ENCODE measurements around the gene EIF3A. TPM values are rescaled to one million over a fixed set of nuclear protein-coding genes. Genes with fewer than 3 reads are reported as not detected.

The EIF3A gene
- polyA plus RNA-seq, 1 experiment, result 55.7 TPM

DNA sequence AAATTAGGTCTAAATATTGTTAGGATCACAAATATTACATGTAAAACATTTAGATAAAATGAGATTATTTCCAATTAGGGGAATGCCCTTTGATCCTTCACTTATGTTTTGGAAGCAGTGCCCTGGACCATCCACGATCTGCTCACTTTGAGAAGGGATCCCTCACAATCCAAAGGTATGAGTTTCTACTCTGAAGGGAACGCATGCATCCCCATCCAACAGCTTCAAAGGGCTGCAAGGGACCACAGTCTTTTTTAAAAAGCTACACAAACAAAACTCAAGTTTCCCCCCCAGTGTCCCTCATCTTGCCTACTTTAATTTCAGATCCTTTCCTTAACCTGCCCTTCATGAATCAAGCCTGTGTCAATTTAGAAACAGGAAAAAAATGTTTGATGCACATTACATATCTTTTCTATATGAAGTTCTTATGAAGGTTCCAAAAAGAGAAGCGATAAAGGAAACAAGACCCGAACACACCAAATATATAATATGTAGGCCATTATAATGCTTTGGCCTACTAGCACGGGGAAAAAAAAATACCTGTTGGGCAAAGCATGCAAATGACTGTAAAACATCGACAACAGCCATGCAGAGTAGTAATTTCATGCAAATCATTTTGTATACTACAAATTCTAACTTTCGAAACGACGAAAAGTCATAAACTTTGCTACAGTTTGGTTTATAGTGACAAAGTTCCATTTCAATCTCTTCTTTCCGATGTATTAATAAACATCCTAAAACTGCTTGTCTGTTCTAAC lies 2.0 kb downstream of the EIF3A start:
- H3K27me3 ChIP-seq (ENCODE audit: control insufficient read depth, insufficient read depth, low read length), result no peaks in the 10 kb centered on the region
- no peak for DNase-seq (ENCODE audit: low read depth, low spot score)
- POLR2A ChIA-PET, result interaction anchor here (0.7 kb wide), 1 partner anchor 406 kb away, joined by 3 read pairs; no protein-coding TSS in a partner anchor
- TF ChIP-seq, protein P1, sequence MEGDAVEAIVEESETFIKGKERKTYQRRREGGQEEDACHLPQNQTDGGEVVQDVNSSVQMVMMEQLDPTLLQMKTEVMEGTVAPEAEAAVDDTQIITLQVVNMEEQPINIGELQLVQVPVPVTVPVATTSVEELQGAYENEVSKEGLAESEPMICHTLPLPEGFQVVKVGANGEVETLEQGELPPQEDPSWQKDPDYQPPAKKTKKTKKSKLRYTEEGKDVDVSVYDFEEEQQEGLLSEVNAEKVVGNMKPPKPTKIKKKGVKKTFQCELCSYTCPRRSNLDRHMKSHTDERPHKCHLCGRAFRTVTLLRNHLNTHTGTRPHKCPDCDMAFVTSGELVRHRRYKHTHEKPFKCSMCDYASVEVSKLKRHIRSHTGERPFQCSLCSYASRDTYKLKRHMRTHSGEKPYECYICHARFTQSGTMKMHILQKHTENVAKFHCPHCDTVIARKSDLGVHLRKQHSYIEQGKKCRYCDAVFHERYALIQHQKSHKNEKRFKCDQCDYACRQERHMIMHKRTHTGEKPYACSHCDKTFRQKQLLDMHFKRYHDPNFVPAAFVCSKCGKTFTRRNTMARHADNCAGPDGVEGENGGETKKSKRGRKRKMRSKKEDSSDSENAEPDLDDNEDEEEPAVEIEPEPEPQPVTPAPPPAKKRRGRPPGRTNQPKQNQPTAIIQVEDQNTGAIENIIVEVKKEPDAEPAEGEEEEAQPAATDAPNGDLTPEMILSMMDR (IDR thresholded peaks at IDR 0.05; ENCODE audit: low read depth, low read length), result no peak
- no peak overlapping the region for H3K27ac ChIP-seq (ENCODE audit: low read depth, low read length)
- CTCF ChIA-PET, result interaction anchor here (1.3 kb wide), 1 partner anchor 26 kb away, joined by 3 read pairs; the partner anchor contains the start of gene DENND10
- H3K4me3 ChIP-seq (ENCODE audit: low read depth, low read length), result peak overlapping the region; percentile 93
- H3K9me3 ChIP-seq (ENCODE audit: control insufficient read depth, insufficient read depth, low read length), result peaks cover 6% of the 10 kb centered on the region; the same call in 1 of the 2 replicates

DNA sequence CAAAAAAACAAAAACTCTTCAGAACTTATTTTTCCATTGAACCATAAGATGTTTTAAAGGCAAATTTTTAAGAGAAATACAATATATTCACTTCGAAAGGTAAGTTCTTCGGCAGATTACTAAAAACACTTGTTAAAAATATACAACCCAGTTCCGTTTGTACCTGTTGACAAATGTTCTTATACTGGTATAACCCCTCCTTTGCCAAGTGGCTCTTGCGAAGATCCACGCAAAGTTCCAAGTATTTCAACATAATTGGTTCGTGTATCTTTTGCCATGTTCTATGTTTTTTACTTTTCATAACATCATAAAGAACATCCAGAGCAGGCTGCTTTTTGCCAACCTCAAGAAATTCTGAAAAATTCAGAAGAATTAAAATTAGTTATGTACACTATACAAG lies 7.0 kb downstream of the EIF3A start:
- Histone ChIP-seq H3K27ac (ENCODE audit: low read depth, low read length) (no peak overlapping the region), H3K27me3 (ENCODE audit: control insufficient read depth, insufficient read depth, low read length) (no peaks in the 10 kb centered on the region), H3K4me3 (ENCODE audit: low read depth, low read length) (no peak overlapping the region), H3K9me3 (ENCODE audit: control insufficient read depth, insufficient read depth, low read length) (no peaks in the 10 kb centered on the region)
- POLR2A ChIA-PET, result no interaction called here
- CTCF ChIA-PET, result no interaction called here
- DNase-seq (ENCODE audit: low read depth, low spot score), result no peak
- TF ChIP-seq, protein P1 (IDR thresholded peaks at IDR 0.05; ENCODE audit: low read depth, low read length), result no peak

DNA sequence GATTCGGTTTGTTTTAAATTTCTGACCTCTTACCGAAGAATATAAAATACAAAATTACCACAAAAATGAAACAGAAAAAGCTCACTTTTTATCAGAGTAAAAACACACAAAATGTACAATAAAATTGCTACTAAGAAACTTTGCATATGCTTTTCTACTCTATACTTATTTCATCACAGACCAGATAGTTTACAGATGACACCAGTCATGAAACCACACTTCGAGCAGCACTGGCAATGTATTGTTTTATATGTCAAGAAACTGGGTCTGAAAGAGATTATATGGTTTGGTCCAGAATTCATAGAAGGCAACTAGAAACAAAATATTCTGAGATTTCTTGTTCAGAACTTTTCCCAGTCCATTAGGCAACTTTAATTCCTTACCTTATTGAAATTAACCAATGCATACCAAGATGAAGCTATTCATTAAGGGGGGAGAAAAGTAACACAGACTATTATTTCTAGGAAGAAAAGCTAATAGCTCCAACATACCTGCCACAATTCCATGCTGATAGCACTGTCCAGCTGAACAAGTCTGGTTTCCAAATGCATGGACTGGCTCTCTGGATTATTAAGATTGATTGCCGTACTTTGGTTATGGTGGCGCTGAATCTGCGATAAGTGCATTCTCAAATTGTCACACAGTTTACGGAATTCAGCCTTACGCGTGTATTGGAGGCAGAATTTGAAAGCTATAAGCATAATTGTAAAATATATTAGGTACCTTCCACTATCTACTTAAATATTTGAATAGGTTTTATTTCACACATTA lies 10.0 kb downstream of the EIF3A start:
- ChIA-PET CTCF (interaction anchor here (0.5 to 0.8 kb wide), 3 partner anchors 17 to 42 kb away, joined by 3 to 4 read pairs (median 3); no protein-coding TSS in a partner anchor), POLR2A (no interaction called here)
- TF ChIP-seq, protein P1 (IDR thresholded peaks at IDR 0.05; ENCODE audit: low read depth, low read length), result no peak
- H3K4me3 ChIP-seq (ENCODE audit: low read depth, low read length), result no peak overlapping the region
- H3K9me3 ChIP-seq (ENCODE audit: control insufficient read depth, insufficient read depth, low read length), result no peaks in the 10 kb centered on the region
- no peak for DNase-seq (ENCODE audit: low read depth, low spot score)
- H3K27me3 ChIP-seq (ENCODE audit: control insufficient read depth, insufficient read depth, low read length), result no peaks in the 10 kb centered on the region
- H3K27ac ChIP-seq (ENCODE audit: low read depth, low read length), result no peak overlapping the region

DNA sequence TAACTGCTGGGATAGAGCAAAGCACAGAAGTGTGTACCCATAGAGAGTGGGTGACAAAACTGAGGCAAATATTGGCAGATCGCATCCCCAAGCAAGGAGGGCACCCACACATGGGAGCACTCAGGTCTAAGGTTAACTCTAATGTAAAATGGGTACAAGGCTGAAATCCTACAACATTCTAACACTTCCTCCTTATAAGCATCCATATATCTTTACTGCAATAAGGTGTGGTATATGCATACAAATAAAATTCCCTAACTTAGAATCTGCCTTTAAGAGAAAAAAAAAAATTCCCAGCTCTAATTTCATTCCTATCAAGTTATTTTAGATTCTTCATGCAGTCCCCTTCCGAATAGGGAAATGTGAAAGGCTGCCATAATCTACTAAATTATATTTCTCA lies 18.7 kb downstream of the EIF3A start:
- DNase-seq (ENCODE audit: low read depth, low spot score), result no peak
- Histone ChIP-seq H3K4me3 (ENCODE audit: low read depth, low read length) (no peak overlapping the region), H3K27me3 (ENCODE audit: control insufficient read depth, insufficient read depth, low read length) (no peaks in the 10 kb centered on the region), H3K27ac (ENCODE audit: low read depth, low read length) (no peak overlapping the region), H3K9me3 (ENCODE audit: control insufficient read depth, insufficient read depth, low read length) (no peaks in the 10 kb centered on the region)
- TF ChIP-seq, protein P1 (IDR thresholded peaks at IDR 0.05; ENCODE audit: low read depth, low read length), result no peak
- CTCF ChIA-PET, result interaction anchor here (1.8 kb wide), 1 partner anchor 8 kb away, joined by 5 read pairs; no protein-coding TSS in a partner anchor
- POLR2A ChIA-PET, result no interaction called here

DNA sequence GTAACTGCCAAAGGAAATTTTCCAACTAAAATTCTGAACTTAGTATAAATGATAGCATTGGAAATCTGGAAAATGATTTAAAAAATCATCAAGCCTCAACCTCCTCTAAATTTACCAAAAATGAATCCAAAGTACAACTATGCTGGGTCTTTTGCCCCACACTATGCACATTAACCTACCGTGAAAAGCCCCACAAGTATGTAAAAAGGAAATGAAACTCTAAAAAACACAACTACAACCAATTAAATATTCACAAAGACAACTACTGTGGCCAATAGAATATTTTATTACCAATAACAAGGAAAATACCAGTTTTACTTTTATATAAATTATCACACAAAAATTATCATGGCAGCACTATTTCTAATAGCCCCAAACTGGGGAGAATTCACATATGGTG lies 19.3 kb downstream of the EIF3A start:
- Histone ChIP-seq H3K27ac (ENCODE audit: low read depth, low read length) (no peak overlapping the region), H3K27me3 (ENCODE audit: control insufficient read depth, insufficient read depth, low read length) (no peaks in the 10 kb centered on the region), H3K9me3 (ENCODE audit: control insufficient read depth, insufficient read depth, low read length) (no peaks in the 10 kb centered on the region), H3K4me3 (ENCODE audit: low read depth, low read length) (no peak overlapping the region)
- ChIA-PET POLR2A (no interaction called here), CTCF (no interaction called here)
- DNase-seq (ENCODE audit: low read depth, low spot score), result no peak
- TF ChIP-seq, protein P1 (IDR thresholded peaks at IDR 0.05; ENCODE audit: low read depth, low read length), result no peak

Measured in AG04450 (cell line).